Transverse colon (tissue), 3 donors: Measurements from ENCODE around the gene TMEM106C.

Experiments
- CTCF ChIP-seq, 5 experiments: fragments of 200-600 bp in 3 of 5; fragments of 450-650 bp in 2 of 5; sonication (generic) in 3 of 5; IDR thresholded peaks; 1 replicate in 2 of 5; 2 replicates in 3 of 5; pipeline ENCODE4 v1.5.1; 2016 to 2017; ENCODE audit warnings: antibody characterized with exemption in 5 of 5, inconsistent platforms in 3 of 5, mild to moderate bottlenecking in 2 of 5, moderate library complexity in 1 of 5
- EP300 ChIP-seq: sonication (generic); formaldehyde crosslinking; IDR thresholded peaks from one replicate; pipeline ENCODE4 v1.6.1; 2017; ENCODE audit warnings: antibody characterized with exemption, low read depth
- POLR2A ChIP-seq: fragments of 450-650 bp; IDR thresholded peaks from one replicate; pipeline ENCODE4 v1.6.1; 2016; ENCODE audit warnings: antibody characterized with exemption, mild to moderate bottlenecking, moderate library complexity

- TF ChIP-seq CTCF (IDR thresholded peaks at IDR 0.05) = no peak
- TF ChIP-seq POLR2A = no peak
- no peak for TF ChIP-seq EP300
Measured at GRCh38 chr12:48005750-48006021, 42.3 kb downstream of the TMEM106C start.
